Measurements from ENCODE around the gene ATXN1. TPM values are rescaled to one million over a fixed set of nuclear protein-coding genes. Genes with fewer than 3 reads are reported as not detected.
A peak's percentile ranks its signal among the peaks of the same experiment; 100 is the strongest.

Gene ATXN1
- total and polyA plus RNA-seq, 2 of the 13 experiments (the other 11 are each of a cell fraction or from before 2014, with no cell fraction given) = 20.7 to 39.5 TPM

DNA sequence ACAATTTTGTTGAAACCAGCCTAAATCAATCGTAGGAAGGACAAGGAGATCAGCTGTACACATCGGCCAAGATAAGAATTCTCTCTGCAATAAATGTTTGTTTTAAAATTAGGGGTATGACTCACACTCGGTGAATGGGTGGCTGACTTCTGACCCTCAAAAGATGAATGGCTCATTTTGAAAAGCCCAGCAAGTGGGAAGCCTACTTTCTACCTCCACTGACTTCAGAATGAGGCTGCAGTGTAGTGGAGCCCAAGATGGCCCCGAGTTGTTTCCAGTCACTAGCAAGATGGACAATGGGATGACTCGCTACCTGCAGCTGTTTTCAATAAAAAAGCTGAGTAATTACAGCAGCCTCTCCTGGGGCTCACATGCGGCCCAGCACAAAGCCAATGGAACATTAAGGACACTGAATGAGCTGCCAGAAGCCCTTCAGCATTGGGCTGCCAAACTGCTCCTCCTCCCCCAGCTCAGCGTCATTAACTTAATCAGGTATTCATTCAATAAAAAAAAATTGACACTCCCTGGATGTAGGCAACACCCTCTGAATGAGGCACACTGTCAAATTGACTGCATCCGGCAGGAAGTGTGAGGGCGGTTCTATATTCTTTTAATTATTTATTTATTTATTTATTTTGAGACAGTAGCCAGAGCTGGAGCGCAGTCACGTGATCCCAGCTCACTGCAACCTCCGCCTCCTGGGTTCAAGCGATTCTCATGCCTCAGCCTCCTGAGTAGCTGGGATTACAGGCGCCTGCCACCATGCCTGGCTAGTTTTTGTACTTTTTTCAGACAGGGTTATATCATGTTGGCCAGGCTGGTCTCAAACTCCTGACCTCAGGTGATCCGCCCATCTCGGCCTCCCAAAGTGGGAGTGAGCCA, 415.6 kb downstream of the ATXN1 start (continued):
- peak; percentile 23 for TF ChIP-seq XRCC5 (optimal IDR thresholded peaks at IDR 0.05; ENCODE audit: low read length)
- no peak for TF ChIP-seq ZNF766 (CRISPR knock-in tag; IDR thresholded peaks at IDR 0.05; ENCODE audit: borderline replicate concordance)
- TF ChIP-seq, protein P1, sequence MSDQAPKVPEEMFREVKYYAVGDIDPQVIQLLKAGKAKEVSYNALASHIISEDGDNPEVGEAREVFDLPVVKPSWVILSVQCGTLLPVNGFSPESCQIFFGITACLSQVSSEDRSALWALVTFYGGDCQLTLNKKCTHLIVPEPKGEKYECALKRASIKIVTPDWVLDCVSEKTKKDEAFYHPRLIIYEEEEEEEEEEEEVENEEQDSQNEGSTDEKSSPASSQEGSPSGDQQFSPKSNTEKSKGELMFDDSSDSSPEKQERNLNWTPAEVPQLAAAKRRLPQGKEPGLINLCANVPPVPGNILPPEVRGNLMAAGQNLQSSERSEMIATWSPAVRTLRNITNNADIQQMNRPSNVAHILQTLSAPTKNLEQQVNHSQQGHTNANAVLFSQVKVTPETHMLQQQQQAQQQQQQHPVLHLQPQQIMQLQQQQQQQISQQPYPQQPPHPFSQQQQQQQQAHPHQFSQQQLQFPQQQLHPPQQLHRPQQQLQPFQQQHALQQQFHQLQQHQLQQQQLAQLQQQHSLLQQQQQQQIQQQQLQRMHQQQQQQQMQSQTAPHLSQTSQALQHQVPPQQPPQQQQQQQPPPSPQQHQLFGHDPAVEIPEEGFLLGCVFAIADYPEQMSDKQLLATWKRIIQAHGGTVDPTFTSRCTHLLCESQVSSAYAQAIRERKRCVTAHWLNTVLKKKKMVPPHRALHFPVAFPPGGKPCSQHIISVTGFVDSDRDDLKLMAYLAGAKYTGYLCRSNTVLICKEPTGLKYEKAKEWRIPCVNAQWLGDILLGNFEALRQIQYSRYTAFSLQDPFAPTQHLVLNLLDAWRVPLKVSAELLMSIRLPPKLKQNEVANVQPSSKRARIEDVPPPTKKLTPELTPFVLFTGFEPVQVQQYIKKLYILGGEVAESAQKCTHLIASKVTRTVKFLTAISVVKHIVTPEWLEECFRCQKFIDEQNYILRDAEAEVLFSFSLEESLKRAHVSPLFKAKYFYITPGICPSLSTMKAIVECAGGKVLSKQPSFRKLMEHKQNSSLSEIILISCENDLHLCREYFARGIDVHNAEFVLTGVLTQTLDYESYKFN (CRISPR knock-in tag; conservative IDR thresholded peaks at IDR 0.05) = no peak
- TF ChIP-seq GLMP (CRISPR knock-in tag; IDR thresholded peaks at IDR 0.05; ENCODE audit: borderline replicate concordance) = no peak
- TF ChIP-seq JUNB (CRISPR knock-in tag; IDR thresholded peaks at IDR 0.05; ENCODE audit: borderline replicate concordance) = peak; percentile 29; the same call in 1 of the 2 replicates
- TF ChIP-seq RNF2 (conservative IDR thresholded peaks at IDR 0.05; ENCODE audit: low read depth) = no peak
- TF ChIP-seq ZBTB4 (CRISPR knock-in tag; IDR thresholded peaks at IDR 0.05; ENCODE audit: borderline replicate concordance) = no peak
- TF ChIP-seq TCF7 (IDR thresholded peaks at IDR 0.05; ENCODE audit: low read depth) = peak; percentile 17; the same call in 1 of the 2 replicates
- TF ChIP-seq CENPX (CRISPR knock-in tag; IDR thresholded peaks at IDR 0.05) = no peak
- TF ChIP-seq MTA1 (CRISPR knock-in tag; IDR thresholded peaks at IDR 0.05; ENCODE audit: borderline replicate concordance) = no peak
- TF ChIP-seq ZNF574 (CRISPR knock-in tag; IDR thresholded peaks at IDR 0.05) = no peak
- TF ChIP-seq BCL6 (CRISPR knock-in tag; IDR thresholded peaks at IDR 0.05) = no peak
- no peak for TF ChIP-seq KDM3A (CRISPR knock-in tag; IDR thresholded peaks at IDR 0.05; ENCODE audit: low read depth)
- no peak for TF ChIP-seq HDAC1 (CRISPR knock-in tag; IDR thresholded peaks at IDR 0.05)
- no peak for TF ChIP-seq ZBTB3 (CRISPR knock-in tag; IDR thresholded peaks at IDR 0.05; ENCODE audit: borderline replicate concordance, low read depth)
- TF ChIP-seq, protein P2, sequence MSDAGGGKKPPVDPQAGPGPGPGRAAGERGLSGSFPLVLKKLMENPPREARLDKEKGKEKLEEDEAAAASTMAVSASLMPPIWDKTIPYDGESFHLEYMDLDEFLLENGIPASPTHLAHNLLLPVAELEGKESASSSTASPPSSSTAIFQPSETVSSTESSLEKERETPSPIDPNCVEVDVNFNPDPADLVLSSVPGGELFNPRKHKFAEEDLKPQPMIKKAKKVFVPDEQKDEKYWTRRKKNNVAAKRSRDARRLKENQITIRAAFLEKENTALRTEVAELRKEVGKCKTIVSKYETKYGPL (CRISPR knock-in tag; IDR thresholded peaks at IDR 0.05) = no peak
- TF ChIP-seq ZNF224 (CRISPR knock-in tag; IDR thresholded peaks at IDR 0.05) = no peak
